Measurements from ENCODE around the gene CAPN13. TPM values are rescaled to one million over a fixed set of nuclear protein-coding genes. Genes with fewer than 3 reads are reported as not detected.

The CAPN13 gene
- polyA plus RNA-seq, 1 of the 3 experiments (the other 2 are of a cell fraction) = not detected

GRCh38 chr2:30828586-30828985, 21.3 kb upstream of the CAPN13 start:
- Histone ChIP-seq H3K9me3 (no peaks in the 10 kb centered on the region; the same call in 1 of the 2 replicates), H3K27ac (ENCODE audit: low read depth in 2 of 2, low read length in 1 of 2) (no peak overlapping the region), H3K27me3 (ENCODE audit: insufficient read depth) (no peaks in the 10 kb centered on the region), H2AFZ (ENCODE audit: low read depth) (no peak overlapping the region), H4K20me1 (ENCODE audit: insufficient read depth) (no peaks in the 10 kb centered on the region), H3K9ac (no peak overlapping the region), H3K9me2 (no peaks in the 10 kb centered on the region), H3K36me3 (replicated peaks in 1 of 2; ENCODE audit: control insufficient read depth in 1 of 2, insufficient read depth in 2 of 2, low read length in 1 of 2) (no peaks in the 10 kb centered on the region), H3F3A (replicated peaks; ENCODE audit: insufficient read depth) (no peaks in the 10 kb centered on the region), H3K4me2 (no peak overlapping the region), H3K4me1 (ENCODE audit: control insufficient read depth in 1 of 2, insufficient read depth in 2 of 2, low read depth in 1 of 2, low read length in 1 of 2) (peaks cover 0 to 2% of the 10 kb centered on the region in 2 experiments; a peak in 1 of 4 replicates), H3K79me2 (ENCODE audit: insufficient read depth) (no peaks in the 10 kb centered on the region), H3K4me3 (ENCODE audit: low read depth in 2 of 2, low read length in 1 of 2) (no peak overlapping the region)
- TF ChIP-seq FOXJ3 (CRISPR knock-in tag; IDR thresholded peaks at IDR 0.05) = no peak
- TF ChIP-seq JUND (IDR thresholded peaks at IDR 0.05) = no peak
- TF ChIP-seq CHD2 (IDR thresholded peaks at IDR 0.05; ENCODE audit: low read length, partially characterized antibody) = no peak
- TF ChIP-seq RXRA (IDR thresholded peaks at IDR 0.05; ENCODE audit: borderline replicate concordance, low read depth) = no peak
- TF ChIP-seq ZBTB33 (IDR thresholded peaks at IDR 0.05; ENCODE audit: borderline replicate concordance, low read depth) = no peak
- no peak for TF ChIP-seq IRF3 (IDR thresholded peaks at IDR 0.05; ENCODE audit: low read depth, low read length)
- WGBS (ENCODE audit: low lambda C conversion rate) = 10% methylated on average over 1 of the region's 1 CpG
- ChIA-PET POLR2A (no interaction called here), CTCF (interaction anchor here (1.5 to 3.0 kb wide), 4 partner anchors 15 to 505 kb away, joined by 3 to 20 read pairs (median 5); no protein-coding TSS in a partner anchor)
- DNase-seq = no peak

- H3F3A ChIP-seq (replicated peaks; ENCODE audit: insufficient read depth) = no peaks in the 10 kb centered on the region
- WGBS (ENCODE audit: low lambda C conversion rate) = 33% methylated on average over 3 of the region's 3 CpGs
- no peak overlapping the region for H3K4me3 ChIP-seq (ENCODE audit: low read depth in 2 of 2, low read length in 1 of 2)
- ChIA-PET CTCF (interaction anchor here (1.2 kb wide), 1 partner anchor 36 kb away, joined by 3 read pairs; no protein-coding TSS in a partner anchor), POLR2A (no interaction called here)
- H3K9ac ChIP-seq = no peak overlapping the region
- H4K20me1 ChIP-seq (ENCODE audit: insufficient read depth) = no peaks in the 10 kb centered on the region
- H3K79me2 ChIP-seq (ENCODE audit: insufficient read depth) = no peaks in the 10 kb centered on the region
- H3K9me2 ChIP-seq = no peaks in the 10 kb centered on the region
- H3K36me3 ChIP-seq (replicated peaks in 1 of 2; ENCODE audit: control insufficient read depth in 1 of 2, insufficient read depth in 2 of 2, low read length in 1 of 2) = no peaks in the 10 kb centered on the region
- no peak overlapping the region for H3K27ac ChIP-seq (ENCODE audit: low read depth in 2 of 2, low read length in 1 of 2)
- no peak for TF ChIP-seq USF1 (IDR thresholded peaks at IDR 0.05; ENCODE audit: borderline replicate concordance, low read depth)
- H3K4me2 ChIP-seq = no peak overlapping the region
- H3K27me3 ChIP-seq (ENCODE audit: insufficient read depth) = no peaks in the 10 kb centered on the region
- peaks cover 0 to 6% of the 10 kb centered on the region in 2 experiments; a peak in 1 of 4 replicates for H3K4me1 ChIP-seq (ENCODE audit: control insufficient read depth in 1 of 2, insufficient read depth in 2 of 2, low read depth in 1 of 2, low read length in 1 of 2)
- H3K9me3 ChIP-seq = no peaks in the 10 kb centered on the region; the same call in 1 of the 2 replicates
- DNase-seq = no peak
- no peak overlapping the region for H2AFZ ChIP-seq (ENCODE audit: low read depth)
Observed at GRCh38 chr2:30826916-30827315, 19.7 kb upstream of the CAPN13 start.

Data from SK-N-SH (cell line).